ENCODE results near the gene BID.
A peak's percentile ranks its signal among the peaks of the same experiment; 100 is the strongest.

The BID gene

GRCh38 chr22:17775781-17776465, 1.7 kb upstream of the BID start:
- Histone ChIP-seq H3K36me3 (ENCODE audit: control insufficient read depth, insufficient read depth, low read length) (no peaks in the 10 kb centered on the region), H3K4me1 (ENCODE audit: control insufficient read depth, insufficient read depth, low read length, poor library complexity, severe bottlenecking) (peaks cover 15% of the 10 kb centered on the region), H3K9me3 (ENCODE audit: control insufficient read depth, low read length) (no peaks in the 10 kb centered on the region), H3K4me3 (ENCODE audit: extremely low read depth, insufficient read depth, low read length, poor library complexity, severe bottlenecking) (no peak overlapping the region), H3K27ac (ENCODE audit: low read depth, low read length, severe bottlenecking) (no peak overlapping the region)
- 93 to 95% methylated on average over 5 to 8 of the region's 10 CpGs for WGBS, 2 experiments (ENCODE audit: insufficient coverage in 2 of 2)

DNA sequence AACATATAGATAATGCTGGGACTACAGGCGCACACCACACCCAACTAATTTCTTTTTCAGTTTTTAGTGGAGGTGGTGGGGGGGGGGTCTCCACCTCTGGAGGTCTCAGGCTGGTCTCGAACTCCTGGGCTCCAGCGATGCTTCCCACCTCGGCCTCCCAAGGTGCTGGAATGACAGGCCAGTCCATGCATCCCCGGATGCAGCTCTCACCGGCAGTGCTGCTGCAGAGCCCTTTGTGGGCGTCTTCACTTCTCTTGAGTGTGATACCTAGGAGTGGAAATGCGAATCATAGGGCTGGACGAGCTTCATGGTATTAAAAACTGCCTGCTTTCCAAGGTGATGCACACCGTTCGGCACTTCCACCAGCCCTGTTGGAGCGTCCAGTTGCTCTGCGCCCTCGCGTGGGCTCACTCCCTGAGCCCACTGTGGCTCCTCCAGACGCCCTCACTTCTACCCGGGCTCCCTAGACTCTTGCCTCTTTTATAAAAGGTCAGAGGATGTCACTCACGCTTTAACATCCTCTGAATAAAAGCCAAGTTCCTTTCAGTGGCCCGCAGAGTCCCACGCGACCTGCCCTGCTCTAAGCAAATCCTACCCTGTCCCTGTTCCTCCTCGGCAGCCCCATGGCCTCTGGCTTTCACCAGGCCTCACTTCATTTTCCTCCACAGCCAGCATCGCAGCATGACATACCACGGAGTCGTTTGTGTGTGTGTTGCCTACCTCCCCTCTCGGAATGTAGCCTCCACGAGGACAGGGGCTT, 837 bp upstream of the BID start:
- Histone ChIP-seq H3K27ac (ENCODE audit: low read depth, low read length, severe bottlenecking) (no peak overlapping the region), H3K36me3 (ENCODE audit: control insufficient read depth, insufficient read depth, low read length) (no peaks in the 10 kb centered on the region), H3K4me3 (ENCODE audit: extremely low read depth, insufficient read depth, low read length, poor library complexity, severe bottlenecking) (no peak overlapping the region), H3K9me3 (ENCODE audit: control insufficient read depth, low read length) (no peaks in the 10 kb centered on the region), H3K4me1 (ENCODE audit: control insufficient read depth, insufficient read depth, low read length, poor library complexity, severe bottlenecking) (peaks cover 10% of the 10 kb centered on the region)
- WGBS, 2 experiments (ENCODE audit: insufficient coverage in 2 of 2): 83 to 87% methylated on average over 23 to 24 of the region's 27 CpGs

DNA sequence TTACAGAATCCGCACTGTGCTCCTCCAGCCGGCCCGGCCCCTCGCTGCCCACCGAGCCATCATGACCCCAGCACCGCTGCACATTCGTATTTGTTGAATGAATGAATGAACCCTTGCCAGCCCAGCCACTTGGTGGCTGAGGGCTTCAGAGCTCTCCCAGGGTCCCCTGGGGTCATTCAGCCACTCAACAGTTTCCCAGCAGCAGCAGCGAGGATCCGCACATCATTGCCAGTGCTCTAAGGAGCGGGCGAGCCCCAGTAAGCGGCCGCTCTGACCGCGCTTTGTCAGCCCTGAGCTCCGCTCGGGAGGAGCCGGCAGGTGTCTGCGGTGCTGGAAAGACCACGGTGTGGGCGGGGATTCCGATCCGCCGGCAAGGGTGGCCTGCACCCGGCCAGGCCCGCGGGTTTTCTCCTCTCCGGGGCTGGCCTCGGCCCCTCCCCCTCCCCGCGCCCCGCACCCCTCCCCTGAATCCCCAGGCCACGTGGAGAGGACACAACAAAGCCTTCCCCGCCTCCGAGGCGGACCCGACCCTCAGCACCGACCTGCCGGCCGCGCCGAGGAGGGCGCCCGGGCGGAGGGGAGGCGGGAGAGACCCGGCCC, 563 bp downstream of the BID start:
- H3K4me3 ChIP-seq (ENCODE audit: extremely low read depth, insufficient read depth, low read length, poor library complexity, severe bottlenecking): peak overlapping the region; percentile 53
- no peaks in the 10 kb centered on the region for H3K9me3 ChIP-seq (ENCODE audit: control insufficient read depth, low read length)
- H3K27ac ChIP-seq (ENCODE audit: low read depth, low read length, severe bottlenecking): peak overlapping the region; percentile 23
- WGBS, 2 experiments (ENCODE audit: insufficient coverage in 2 of 2): 0 to 1% methylated on average over 11 to 30 of the region's 47 CpGs
- H3K36me3 ChIP-seq (ENCODE audit: control insufficient read depth, insufficient read depth, low read length): no peaks in the 10 kb centered on the region
- H3K4me1 ChIP-seq (ENCODE audit: control insufficient read depth, insufficient read depth, low read length, poor library complexity, severe bottlenecking): peaks cover 10% of the 10 kb centered on the region

DNA sequence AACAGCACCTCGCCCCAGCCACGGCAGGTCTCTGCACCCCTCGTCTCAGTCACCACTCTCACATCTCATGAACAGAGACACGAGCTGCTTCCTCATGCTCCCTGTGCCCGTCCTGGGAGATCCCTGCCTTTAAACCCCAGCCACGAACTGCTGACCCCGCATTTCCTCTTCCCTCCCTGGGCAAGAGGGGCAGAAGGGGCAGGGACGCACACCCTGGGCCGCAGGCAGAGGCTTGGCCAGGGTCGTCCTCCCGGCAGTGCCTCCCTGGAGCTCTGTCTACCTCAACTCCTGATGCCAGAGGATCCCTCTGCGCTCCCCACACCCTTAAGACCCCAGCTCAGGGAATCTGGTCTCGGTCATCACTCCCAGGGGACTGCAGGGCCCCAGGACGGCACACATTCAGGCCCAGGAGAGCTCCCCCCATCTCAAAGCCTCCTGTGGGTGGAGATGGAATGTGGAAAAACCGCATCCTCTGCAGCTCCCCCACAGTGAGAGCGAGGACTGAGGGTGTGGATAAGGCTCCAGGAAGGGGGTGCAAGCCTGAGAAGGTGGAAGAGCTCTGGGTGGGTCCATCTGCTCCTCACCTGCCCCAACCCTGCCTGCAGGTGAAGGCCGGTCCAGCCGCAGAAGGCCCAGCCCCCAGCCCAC, 1.2 kb downstream of the BID start:
- no peaks in the 10 kb centered on the region for H3K9me3 ChIP-seq (ENCODE audit: control insufficient read depth, low read length)
- WGBS, 2 experiments (ENCODE audit: insufficient coverage in 2 of 2): 39 to 71% methylated on average over 9 to 12 of the region's 18 CpGs
- peaks cover 10% of the 10 kb centered on the region for H3K4me1 ChIP-seq (ENCODE audit: control insufficient read depth, insufficient read depth, low read length, poor library complexity, severe bottlenecking)
- H3K36me3 ChIP-seq (ENCODE audit: control insufficient read depth, insufficient read depth, low read length): no peaks in the 10 kb centered on the region
- H3K27ac ChIP-seq (ENCODE audit: low read depth, low read length, severe bottlenecking): no peak overlapping the region
- H3K4me3 ChIP-seq (ENCODE audit: extremely low read depth, insufficient read depth, low read length, poor library complexity, severe bottlenecking): peak overlapping the region; percentile 53

DNA sequence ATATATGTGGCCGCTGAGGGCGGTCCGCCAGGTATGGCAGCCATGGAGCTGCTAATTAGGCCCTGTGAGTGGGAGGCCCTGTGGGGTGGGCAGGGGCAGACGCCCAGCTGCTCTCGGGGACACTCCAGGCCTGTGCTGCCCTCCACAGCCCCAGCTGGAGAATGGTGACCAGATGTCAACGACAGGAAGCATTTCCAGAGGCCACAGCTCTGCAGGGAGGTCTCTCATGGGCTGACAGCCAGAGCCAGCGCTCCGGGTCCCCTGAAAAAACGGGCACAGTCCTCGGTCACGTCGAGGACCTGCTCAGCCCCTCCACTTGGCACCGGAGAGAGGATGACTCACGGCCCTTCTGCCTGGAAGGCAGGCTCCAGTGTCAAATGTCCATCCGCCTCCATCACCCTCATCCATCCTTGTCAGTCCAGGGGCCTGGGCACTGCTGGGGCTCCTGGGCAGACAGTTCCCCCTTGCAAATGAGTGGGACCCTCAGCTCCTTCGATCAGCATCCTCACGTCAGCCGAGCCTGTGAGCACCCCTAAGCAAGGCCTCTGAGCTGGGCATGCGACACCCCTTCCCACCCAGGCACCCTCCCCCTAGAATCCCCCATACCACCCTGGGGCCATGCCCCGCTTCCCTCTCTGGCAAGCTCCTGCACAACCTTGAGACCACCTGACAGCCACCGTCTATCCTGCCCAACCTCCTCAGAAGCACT, 1.9 kb downstream of the BID start:
- Histone ChIP-seq H3K27ac (ENCODE audit: low read depth, low read length, severe bottlenecking) (no peak overlapping the region), H3K9me3 (ENCODE audit: control insufficient read depth, low read length) (no peaks in the 10 kb centered on the region), H3K4me1 (ENCODE audit: control insufficient read depth, insufficient read depth, low read length, poor library complexity, severe bottlenecking) (peaks cover 10% of the 10 kb centered on the region), H3K36me3 (ENCODE audit: control insufficient read depth, insufficient read depth, low read length) (no peaks in the 10 kb centered on the region), H3K4me3 (ENCODE audit: extremely low read depth, insufficient read depth, low read length, poor library complexity, severe bottlenecking) (no peak overlapping the region)
- 79 to 87% methylated on average over 18 of the region's 21 CpGs for WGBS, 2 experiments (ENCODE audit: insufficient coverage in 2 of 2)

GRCh38 chr22:17770180-17771077, 3.8 kb downstream of the BID start:
- H3K27ac ChIP-seq (ENCODE audit: low read depth, low read length, severe bottlenecking): no peak overlapping the region
- peaks cover 10% of the 10 kb centered on the region for H3K4me1 ChIP-seq (ENCODE audit: control insufficient read depth, insufficient read depth, low read length, poor library complexity, severe bottlenecking)
- H3K36me3 ChIP-seq (ENCODE audit: control insufficient read depth, insufficient read depth, low read length): no peaks in the 10 kb centered on the region
- 88 to 97% methylated on average over 16 of the region's 19 CpGs for WGBS, 2 experiments (ENCODE audit: insufficient coverage in 2 of 2)
- no peak overlapping the region for H3K4me3 ChIP-seq (ENCODE audit: extremely low read depth, insufficient read depth, low read length, poor library complexity, severe bottlenecking)
- no peaks in the 10 kb centered on the region for H3K9me3 ChIP-seq (ENCODE audit: control insufficient read depth, low read length)

DNA sequence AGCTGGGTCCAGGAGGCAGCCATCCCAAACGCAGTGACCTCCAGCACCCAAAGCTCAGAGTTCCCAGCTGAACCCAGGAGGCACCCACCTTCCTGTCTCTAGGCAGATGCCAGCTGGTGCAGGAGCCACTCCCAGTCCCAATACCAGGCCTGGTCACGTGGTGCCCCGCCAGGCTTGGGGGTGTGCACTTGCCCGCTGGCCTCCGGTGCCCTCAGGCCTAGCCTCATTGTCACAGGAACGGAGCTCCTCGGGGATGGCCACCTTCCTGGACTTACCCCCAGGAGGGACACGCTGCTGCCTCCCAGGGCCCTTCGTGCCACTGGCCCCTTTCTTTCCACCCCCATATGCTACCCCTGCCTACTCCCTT, 4.6 kb downstream of the BID start:
- Histone ChIP-seq H3K4me1 (ENCODE audit: control insufficient read depth, insufficient read depth, low read length, poor library complexity, severe bottlenecking) (peaks cover 10% of the 10 kb centered on the region), H3K9me3 (ENCODE audit: control insufficient read depth, low read length) (no peaks in the 10 kb centered on the region), H3K36me3 (ENCODE audit: control insufficient read depth, insufficient read depth, low read length) (no peaks in the 10 kb centered on the region), H3K4me3 (ENCODE audit: extremely low read depth, insufficient read depth, low read length, poor library complexity, severe bottlenecking) (no peak overlapping the region), H3K27ac (ENCODE audit: low read depth, low read length, severe bottlenecking) (no peak overlapping the region)
- 92 to 97% methylated on average over 9 of the region's 9 CpGs for WGBS, 2 experiments (ENCODE audit: insufficient coverage in 2 of 2)

- Histone ChIP-seq H3K27ac (ENCODE audit: low read depth, low read length, severe bottlenecking) (no peak overlapping the region), H3K9me3 (ENCODE audit: control insufficient read depth, low read length) (no peaks in the 10 kb centered on the region), H3K36me3 (ENCODE audit: control insufficient read depth, insufficient read depth, low read length) (no peaks in the 10 kb centered on the region), H3K4me3 (ENCODE audit: extremely low read depth, insufficient read depth, low read length, poor library complexity, severe bottlenecking) (no peak overlapping the region), H3K4me1 (ENCODE audit: control insufficient read depth, insufficient read depth, low read length, poor library complexity, severe bottlenecking) (peaks cover 10% of the 10 kb centered on the region)
- WGBS, 2 experiments (ENCODE audit: insufficient coverage in 2 of 2): 90 to 93% methylated on average over 7 to 12 of the region's 14 CpGs
Observed at GRCh38 chr22:17769013-17769715, 5.1 kb downstream of the BID start.

DNA sequence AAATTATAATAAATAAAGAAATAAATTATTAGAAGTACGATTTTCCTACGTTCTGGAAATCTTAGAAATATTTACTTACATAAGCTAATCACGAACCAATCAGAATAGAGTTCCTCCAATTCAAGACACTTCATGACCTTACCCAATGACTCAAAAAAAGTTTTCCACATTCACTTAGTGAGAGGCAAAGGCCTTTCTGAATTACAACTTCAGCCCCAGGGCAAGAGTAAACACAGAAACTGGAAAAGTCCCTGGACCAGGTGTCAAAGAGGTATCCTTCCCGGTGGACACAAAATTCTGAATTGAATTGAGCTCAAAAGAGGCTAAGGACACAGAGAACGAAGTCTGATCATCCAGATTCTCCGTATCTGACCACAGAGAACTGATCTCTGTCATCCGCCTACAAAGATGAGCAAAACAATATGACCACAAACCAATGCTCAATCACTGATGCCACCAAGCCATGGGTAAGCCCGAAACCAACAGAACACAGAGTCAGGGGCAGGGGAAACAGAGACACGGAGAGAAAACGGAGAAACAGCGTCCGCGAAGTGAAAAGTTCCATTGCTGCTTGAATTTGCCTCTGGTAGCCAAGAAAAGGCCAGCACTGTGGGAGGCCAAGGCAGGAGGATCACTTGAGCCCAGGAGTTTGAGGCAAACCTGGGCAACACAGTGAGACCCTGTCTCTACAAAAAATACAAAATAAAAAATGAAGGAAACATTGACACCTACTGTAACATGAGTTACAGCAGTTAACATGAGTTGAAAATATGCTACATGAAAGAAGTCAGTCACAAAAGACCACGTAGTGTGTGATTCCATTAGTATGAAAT, 6.8 kb downstream of the BID start:
- WGBS, 2 experiments (ENCODE audit: insufficient coverage in 2 of 2): 92 to 96% methylated on average over 12 to 14 of the region's 14 CpGs
- H3K36me3 ChIP-seq (ENCODE audit: control insufficient read depth, insufficient read depth, low read length): no peaks in the 10 kb centered on the region
- H3K4me1 ChIP-seq (ENCODE audit: control insufficient read depth, insufficient read depth, low read length, poor library complexity, severe bottlenecking): peaks cover 2% of the 10 kb centered on the region
- no peak overlapping the region for H3K4me3 ChIP-seq (ENCODE audit: extremely low read depth, insufficient read depth, low read length, poor library complexity, severe bottlenecking)
- no peaks in the 10 kb centered on the region for H3K9me3 ChIP-seq (ENCODE audit: control insufficient read depth, low read length)
- H3K27ac ChIP-seq (ENCODE audit: low read depth, low read length, severe bottlenecking): no peak overlapping the region
